GM23338 (cell line): ENCODE measurements around the gene WDR91.

ENCODE experiments used
- CTCF ChIP-seq, 2 experiments: fragments of 200-600 bp in 1 of 2; sonication (generic) in 1 of 2; conservative IDR thresholded peaks; 2 replicates each; pipeline versions ENCODE4 v1.5.1 to v1.6.1; 2016 to 2017; ENCODE audit warnings: antibody characterized with exemption in 2 of 2, low read depth in 2 of 2, mild to moderate bottlenecking in 2 of 2, moderate library complexity in 1 of 2
- EZH2 ChIP-seq: fragments of 200-600 bp; sonication (generic); IDR thresholded peaks from one replicate; pipeline ENCODE4 v1.8.0; 2017; ENCODE audit warnings: antibody characterized with exemption, mild to moderate bottlenecking, low read depth; ENCODE audit not compliant: unreplicated experiment

GRCh38 chr7:135204341-135204749 lies 7.0 kb downstream of the WDR91 start:
- no peak for TF ChIP-seq CTCF (conservative IDR thresholded peaks at IDR 0.05; ENCODE audit: low read depth in 2 of 2)
- TF ChIP-seq EZH2 = no peak
